Stimulated activated CD8-positive, alpha-beta memory T cell treated with anti-CD3 and anti-CD28 coated beads, Interleukin-7, amount 100 ng/mL, for 48 hours (primary cell): ENCODE measurements around the gene SLC30A7.
A peak's percentile ranks its signal among the peaks of the same experiment; 100 is the strongest.
"Not testable (repeated sequence)": the region's sequence is repeated elsewhere in the genome, so short reads cannot be mapped to it uniquely, and the experiment has no call there.

Experiments
- DNase-seq, 2 donors: peaks; one replicate each; pipeline ENCODE4 v3.0.0-alpha.2; 2020; ENCODE audit warnings: low read depth in 1 of 2; ENCODE audit errors: extremely low read depth in 1 of 2

SLC30A7 gene

DNA sequence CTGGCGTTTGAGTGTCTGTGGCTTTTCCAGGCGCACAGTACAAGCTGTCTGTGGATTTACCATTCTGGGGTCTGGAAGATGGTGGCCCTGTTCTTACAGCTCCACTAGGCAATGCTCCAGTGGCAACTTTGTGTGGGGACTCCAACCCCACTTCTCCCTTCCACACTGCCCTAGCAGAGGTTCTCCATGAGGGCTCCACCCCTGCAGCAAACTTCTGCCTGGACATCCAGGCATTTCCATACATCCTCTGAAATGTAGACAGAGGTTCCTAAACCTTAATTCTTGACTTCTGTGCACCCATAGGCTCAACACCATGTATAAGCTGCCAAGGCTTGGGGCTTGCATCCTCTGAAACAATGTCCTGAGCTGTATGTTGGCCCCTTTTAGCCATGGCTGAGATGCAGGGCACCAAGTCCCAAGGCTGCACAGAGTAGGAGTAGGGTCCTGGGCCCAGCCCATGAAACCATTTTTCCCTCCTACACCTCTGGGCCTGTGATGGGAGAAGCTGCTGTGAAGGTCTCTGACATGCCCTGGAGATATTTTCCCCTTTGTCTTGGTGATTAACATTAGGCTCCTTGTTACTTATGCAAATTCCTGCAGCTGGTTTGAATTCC lies 5.9 kb upstream of the SLC30A7 start:
- DNase-seq, result not testable (repeated sequence)

DNA sequence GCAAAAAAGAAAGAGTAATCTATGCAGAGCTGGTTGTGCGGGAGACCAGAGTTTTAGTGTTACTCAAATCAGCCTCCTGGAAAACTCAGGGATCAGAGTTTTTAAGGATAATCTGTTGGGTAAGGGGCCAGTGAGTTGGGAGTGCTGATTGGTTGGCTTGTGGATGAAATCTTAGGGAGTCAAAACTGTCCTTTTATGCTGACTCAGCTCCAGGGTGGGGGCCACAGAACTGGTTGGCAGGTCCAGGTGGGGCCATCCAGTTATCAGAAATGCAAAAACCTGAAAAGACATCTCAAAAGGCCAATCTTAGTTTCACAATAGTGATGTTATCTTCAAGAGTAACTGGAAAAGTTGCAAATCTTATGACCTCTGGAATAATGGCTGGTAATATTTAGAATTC lies 4.5 kb upstream of the SLC30A7 start:
- DNase-seq, result no peak

DNA sequence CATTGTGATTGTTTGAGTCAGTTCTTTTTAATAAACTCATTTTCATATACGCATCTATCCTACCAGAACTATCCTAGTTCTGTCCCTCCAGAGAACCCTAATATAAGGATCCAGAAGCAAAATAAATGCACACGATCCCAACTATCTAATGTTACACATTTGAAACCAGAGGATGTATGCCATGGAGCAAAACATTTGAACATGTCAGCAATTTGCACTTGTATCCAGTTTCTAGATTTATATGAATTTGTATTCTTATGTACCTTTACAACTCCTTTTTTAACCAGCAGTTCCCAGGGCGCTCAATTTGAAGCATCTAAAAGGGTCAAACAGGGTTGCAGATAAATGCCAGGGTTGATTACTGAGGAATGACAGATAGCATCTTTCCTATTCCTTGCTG lies 3.3 kb upstream of the SLC30A7 start:
- no peak for DNase-seq

DNA sequence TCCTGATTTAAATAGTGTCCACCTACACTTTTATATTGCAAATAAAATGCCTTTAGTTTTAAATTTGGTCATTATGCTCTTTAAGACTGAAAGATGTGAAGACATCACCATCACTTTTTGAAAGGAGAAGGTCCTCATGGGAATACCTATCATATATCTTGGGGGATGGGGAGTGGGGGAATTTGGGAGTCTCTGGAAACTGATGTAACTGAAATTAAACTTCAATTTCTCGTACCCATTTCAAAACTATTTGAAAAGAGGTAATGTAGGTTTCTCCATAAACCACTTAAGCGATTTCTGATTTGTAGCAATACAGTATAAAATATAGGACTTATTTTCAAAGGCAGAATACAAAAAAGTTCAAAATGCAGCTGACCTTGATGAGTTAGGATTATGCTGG lies 2.2 kb upstream of the SLC30A7 start:
- DNase-seq, result no peak

DNA sequence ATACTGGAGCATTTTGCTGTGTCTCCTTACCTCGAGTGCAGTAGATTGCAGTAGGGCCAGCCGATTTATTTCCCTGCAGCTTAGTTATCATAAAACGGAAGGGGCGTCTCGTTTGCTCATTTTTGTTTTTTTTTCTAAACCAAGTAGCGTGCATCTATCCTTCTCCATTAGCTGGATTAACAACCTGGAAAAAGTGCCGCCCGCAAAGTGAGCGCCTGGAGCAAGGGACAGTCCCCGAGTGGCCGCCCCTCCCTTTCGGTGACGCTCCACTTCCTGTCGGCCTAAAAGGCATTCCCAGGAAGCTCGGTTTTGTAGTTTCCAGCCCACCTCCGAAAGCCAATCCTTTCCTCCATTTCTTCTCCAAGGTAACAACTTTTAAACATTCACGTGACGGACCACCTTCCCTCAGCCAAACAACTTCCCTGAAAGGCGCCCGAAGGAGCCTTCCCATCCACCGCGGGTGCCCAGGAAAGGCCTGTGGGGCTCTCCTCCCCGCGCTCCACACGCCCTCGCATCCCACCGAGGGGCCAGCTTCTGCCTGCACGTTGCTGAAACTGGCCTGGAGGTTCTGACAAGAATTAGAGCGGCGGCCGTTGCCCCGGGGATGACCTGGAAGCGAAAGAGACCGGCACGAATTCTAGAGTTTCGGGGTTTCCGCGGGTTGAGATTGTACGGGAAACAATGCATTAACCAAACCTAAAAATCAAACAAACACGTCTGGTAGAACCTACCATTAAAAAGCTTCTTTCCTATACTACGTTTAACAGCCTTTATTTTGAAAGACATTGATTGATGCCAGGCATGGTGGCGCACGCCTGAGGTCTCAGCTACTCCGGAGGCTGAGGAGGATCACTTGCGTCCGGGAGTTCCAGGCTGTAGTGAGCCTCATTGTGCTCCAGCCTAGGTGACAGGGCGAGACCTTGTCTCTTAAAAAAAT lies 1.0 kb upstream of the SLC30A7 start, which contains the start of gene EXTL2:
Gene EXTL2, minus strand, starts transcription at position 240 of the 937 bp plus-strand sequence. CDS start 6,085 bp downstream, outside the sequence.
- DNase-seq, result peak; percentile 51 to 55

DNA sequence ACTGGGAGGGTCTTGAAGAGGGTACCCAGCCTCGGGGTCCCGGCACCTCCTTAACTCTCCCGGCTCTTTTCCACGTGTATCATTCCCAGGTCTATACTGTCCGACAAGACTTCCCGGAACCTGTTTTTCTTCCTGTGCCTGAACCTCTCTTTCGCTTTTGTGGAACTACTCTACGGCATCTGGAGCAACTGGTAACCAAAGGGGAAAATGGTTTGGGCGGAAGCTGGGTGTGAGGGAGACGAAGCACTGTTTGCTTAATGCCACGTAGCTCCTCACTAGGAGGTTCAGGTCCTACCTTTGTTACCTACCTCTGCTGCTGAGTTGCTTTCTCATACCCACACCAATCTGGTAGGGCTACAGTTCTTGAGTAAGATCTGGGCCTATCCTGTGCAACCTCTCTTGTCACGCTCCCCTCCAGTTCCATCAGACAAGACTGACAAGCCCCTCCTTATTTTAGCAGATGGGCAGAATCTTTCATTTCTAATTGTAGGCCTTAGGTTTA lies 642 bp downstream of the SLC30A7 start:
- peak in 1 of 2 donors; percentile 40 for DNase-seq

DNA sequence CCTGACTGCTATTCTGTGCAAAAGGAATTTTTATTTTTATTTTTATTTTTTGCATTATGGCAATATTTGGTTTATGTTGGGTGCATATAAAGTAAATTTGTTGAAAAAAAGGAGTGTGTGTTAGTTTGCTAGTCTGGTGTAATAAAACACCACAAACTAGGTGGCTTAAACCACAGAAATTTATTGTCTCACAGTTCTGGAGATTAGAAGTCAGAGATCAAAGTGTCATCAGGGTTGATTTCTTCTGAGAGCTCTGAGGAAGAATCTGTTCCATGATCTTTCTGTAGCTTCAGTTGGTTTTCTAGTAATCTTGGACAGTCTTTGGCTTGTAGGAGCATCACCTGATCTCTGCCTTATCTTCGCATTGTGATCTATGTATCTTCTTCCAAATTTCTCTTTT lies 6.5 kb downstream of the SLC30A7 start:
- DNase-seq, result no peak

DNA sequence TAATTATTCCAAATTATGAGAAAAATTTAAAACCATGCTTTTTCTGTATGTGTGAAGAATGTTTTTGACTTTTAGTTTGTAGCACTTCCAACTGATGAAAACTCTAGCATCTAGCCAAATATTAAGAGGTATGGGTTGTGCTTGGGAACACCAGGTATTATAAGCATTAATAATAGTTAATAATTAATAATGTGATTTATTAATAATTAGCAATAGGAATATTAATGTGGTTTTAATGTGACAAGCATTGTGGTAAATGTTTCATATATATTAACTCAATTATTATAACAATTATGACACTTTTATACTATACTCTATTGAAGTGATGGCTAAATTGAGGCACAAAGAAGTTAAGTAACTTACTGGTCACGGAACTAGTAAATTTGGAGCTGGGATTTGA lies 7.9 kb downstream of the SLC30A7 start:
- no peak for DNase-seq

DNA sequence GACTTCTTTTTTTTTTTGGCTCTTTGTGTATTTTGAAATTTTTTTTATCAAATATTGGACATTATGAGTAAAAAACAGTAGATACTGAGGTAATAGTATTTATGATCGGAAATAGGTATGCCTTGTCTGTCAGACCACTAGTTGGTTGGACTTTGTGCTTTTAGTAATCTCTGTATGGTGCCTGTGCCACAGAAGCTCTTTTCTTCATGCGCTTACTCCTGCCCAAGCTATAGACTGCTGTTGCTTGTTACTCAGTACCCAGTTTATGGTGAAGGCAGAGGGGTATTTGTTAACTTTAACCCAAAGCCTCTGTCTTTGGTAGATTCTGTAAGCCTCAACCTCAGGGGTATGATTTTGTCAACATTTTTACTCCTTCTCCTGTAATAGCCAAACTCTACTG lies 8.6 kb downstream of the SLC30A7 start:
- no peak for DNase-seq

DNA sequence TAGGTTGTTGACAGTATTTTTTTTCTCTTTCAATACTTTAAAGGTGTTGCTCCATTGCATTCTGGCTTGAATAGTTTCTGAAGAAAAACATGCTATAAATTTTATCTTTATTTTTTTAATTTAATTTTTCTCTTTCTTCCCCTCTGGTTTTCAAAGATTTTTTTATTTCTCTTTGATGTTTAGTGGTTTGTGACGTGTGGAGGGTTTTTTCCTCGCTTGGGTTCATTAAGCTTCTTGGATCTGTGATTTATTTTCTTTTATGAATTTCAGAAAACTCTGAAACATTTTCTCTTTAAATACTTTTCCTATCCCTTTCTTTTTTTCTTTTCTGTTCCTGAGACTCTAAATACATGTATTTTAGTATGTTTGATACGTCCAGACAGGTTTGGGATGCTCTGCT lies 9.3 kb downstream of the SLC30A7 start:
- no peak for DNase-seq

DNA sequence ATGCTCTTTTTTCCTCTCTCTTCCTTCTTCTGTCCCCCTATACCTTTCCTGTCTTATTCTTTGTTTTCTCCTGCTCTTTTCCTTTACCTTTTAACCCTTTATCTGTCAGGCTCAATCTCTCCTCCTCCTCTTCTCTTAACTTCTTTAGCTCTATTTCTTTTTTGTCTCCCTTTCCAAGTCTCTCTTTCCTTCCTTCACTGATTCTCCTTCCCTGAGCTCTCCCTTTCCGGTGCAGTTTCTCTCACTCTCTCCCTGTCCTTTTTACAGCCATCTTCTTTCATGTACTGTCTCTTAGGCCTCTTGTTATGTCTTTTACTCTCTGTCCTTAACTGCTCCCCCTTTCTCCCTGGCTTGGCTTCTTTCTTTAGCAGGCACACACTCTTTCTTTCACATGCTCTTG lies 12.0 kb downstream of the SLC30A7 start:
- DNase-seq, result no peak

DNA sequence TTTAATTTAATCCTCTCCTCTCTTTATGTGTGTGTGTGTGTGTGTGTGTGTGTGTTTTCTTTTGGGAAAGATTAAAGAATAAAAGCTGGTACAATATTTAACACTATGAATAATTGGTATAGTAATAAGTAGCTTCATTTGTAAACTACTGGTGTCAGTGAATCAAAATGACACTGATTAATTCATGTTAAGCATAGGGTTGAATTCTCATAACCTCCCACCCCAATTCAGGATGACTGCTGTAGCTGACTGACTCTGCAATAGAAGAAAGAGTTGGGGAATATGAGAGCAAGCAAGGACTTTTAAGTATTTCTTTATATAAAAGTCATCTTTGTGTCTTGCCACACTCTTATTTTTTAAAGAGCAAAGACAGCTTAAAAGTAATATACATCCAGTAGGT lies 13.1 kb downstream of the SLC30A7 start:
- DNase-seq, result no peak

DNA sequence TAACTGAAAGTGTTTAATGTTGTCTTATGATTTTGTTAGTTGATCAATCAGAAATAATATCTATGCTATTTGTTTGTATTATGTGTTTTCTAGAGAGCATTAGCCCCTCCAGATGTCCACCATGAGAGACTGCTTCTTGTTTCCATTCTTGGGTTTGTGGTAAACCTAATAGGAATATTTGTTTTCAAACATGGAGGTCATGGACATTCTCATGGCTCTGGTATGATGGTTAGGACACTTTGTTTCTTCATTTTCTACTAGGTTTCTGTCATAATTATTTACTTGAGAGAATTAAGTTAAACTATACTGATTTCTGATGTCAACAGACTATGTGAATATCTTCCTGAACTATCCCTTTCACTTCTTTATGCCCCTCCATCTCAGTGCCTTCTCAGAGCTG lies 16.1 kb downstream of the SLC30A7 start:
- DNase-seq, result no peak

DNA sequence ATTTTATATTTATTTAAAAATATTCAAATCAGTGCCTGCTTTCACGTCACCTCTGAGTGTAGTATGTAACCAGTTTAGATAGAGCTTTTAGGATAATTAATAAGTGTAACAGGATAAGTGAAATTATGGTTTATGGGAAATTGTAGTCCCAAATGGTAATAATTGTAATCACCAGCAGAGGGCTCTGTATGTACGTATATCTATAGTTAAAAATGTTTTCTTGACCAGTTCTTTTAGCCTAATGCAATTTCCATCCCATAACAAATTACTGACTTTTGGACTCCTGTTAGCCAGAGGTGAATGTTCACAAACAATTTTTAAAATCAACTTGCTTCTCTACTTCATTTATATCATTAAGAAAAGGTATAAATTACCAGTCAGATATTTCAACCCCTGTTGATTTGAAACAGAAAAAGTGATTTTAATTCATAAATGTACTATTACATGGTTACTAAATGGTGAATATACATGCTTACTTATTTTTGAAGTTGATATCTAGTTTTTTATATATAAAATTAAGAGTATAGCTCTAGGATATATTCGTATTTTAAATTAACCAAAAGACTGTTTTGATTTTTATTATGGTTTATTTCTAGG lies 25.3 kb downstream of the SLC30A7 start:
- no peak for DNase-seq

DNA sequence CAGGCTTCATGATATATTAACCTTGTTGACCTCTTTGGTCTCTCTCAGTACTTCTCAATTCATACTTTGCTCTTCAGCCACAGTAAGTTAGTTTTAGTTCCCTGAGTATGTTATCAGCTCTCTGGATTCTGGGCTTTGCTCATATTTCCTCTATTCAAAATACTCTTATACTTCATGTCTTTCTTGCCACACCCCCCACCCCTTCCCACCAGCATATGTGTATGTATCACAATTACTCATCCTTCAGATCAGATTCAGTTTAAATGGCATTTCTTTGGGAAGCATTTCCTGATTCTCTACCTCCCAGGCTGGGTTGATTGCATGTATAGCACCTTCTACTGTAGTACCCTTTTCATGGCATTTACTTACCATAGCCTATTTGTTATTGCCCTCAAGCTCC lies 28.3 kb downstream of the SLC30A7 start:
- DNase-seq, result no peak

DNA sequence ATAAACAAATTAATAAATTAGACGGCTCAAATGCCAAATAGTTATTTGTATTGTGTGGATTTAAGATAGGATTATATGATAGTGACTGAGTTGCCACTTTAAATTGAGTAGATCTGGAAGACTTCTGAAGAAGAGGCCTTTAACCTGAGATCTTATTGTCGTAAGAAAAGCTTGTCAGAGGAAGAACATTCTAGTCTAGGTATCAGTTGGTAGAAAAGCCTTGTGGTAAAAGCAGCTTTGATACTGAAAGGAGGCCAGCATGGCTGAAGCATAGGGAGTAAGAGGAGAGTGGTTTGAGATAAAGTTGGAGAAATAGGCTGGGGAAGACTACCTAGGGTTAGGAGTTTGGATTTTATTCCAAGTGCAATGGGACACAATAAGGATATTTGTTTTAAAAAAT lies 29.1 kb downstream of the SLC30A7 start:
- DNase-seq, result no peak

DNA sequence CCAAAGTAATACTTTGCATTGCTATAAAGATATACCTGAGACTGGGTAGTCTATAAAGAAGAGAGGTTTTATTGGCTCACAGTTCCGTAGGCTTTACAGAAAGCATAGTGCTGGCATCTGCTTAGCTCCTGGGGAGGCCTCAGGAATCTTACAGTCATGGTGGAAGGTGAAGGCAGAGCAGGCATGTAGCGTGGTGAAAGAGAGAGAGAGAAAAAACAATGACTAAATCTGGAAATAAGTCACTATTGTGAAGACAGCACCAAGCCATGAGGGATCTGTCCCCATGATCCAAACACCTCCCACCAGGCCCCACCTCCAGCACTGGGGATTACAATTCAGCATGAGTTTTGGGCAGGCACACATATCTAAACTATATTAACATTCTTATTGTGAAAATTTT lies 30.4 kb downstream of the SLC30A7 start:
- no peak for DNase-seq

DNA sequence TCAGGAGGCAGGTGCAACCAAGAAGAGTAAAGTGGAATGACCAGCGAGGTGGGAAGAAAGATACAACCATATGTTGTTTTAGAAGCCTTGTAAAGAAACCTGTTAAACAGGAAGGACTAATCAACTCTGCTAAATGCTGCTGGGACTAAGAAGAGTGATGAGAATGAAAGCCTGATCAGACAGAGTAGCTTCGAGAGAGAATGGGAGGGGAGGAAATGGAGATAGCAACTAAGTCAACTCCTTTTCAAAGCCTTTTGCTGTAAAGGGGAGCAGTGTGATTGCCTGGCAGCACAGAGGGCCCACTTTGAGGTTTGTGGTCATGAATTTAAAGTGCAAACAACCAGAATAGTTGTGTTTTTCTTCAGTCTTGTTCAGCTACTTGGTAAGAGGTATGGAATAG lies 31.4 kb downstream of the SLC30A7 start:
- DNase-seq, result no peak

DNA sequence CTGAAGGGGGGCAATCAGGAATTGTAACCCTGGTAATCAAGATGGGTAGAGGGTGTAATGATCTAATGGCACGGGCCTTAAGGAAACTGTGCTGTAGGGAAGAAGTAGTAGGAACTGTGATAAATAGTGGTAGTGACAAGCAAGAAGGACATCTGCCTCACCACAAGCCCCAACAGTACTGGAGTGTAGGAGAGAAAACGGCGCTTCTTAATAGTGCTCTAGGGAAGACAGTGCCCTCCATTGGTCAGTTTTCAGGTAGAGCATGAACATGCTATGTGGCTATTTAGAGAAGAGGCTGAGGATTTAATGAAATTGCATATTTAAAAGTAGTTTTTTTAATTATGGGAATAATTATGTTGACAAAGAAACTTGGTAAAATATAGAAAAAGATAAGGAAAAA lies 32.2 kb downstream of the SLC30A7 start:
- DNase-seq, result no peak

DNA sequence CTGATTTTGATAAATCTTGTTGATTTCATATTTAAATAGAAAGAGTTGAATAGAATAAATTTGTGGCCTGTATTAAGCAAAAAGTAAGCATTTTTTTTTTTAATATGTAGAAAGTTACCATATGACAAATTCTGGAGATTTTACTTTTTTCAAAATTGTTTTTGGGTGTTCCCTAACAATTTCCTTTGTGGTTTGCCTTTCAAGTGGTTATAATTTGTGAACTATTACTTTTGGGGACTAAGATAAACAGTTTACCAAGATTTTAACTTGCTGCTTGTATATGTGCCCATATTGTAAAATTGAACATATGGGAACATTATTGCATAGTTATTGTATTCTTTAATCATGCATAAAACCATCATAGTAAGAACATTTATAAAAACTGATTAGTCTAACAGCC lies 34.6 kb downstream of the SLC30A7 start:
- DNase-seq, result no peak

DNA sequence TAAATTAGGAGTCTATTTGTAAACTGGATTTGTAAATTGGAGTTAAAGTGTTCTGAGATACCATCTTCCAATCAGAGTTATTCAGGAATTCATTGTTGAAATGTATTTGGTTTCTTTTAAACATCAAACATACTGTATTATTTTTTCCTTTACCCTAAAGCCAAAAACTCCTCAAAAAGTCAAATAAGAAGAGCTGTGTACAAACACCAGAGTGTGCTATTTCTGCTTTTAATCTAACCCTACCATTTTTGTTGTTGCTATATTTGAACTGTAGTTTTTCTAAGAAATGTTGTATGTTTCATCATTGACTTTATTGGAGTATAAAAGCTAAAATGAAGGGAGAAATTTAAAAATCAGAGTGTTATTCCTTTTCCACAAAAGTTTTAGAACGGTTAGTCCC lies 35.8 kb downstream of the SLC30A7 start:
- DNase-seq, result no peak

DNA sequence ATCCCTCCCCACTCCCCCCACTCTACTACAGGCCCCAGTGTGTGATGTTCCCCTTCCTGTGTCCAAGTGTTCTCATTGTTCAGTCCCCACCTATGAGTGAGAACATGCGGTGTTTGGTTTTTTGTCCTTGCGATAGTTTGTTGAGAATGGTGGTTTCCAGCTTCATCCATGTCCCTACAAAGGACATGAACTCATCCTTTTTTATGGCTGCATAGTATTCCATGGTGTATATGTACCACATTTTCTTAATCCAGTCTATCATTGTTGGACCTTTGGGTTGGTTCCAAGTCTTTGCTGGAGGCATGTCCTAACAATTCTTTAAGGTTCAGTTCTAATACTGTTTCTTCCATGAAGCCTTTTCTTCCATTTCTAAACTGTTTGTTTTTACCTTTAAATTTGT lies 37.7 kb downstream of the SLC30A7 start:
- DNase-seq, result not testable (repeated sequence)
